H4 (cell line): ENCODE data around the gene PET100. TPM values are rescaled to one million over a fixed set of nuclear protein-coding genes. Genes with fewer than 3 reads are reported as not detected.
A peak's percentile ranks its signal among the peaks of the same experiment; 100 is the strongest.

Experiments
- DNase-seq: peaks from one replicate; pipeline ENCODE4 v3.0.0-alpha.2; 2015; ENCODE audit warnings: low spot score
- total RNA-seq: library from RNA; depleted of rRNA; stranded (reverse); fragments of >200 nt; shearing (Covaris generic); gene quantifications from 2 replicates; pipeline ENCODE4 v1.2.3, GENCODE V29; 2014; rRNA removed

PET100 gene
- total RNA-seq, result 65.7 and 67.1 TPM in 2 replicates

GRCh38 chr19:7629347-7630054, at the start of gene PET100, which contains the start of gene XAB2:
Gene PET100, plus strand, starts transcription at chr19:7629793. Its CDS starts 41 bp downstream, at chr19:7629834.
Gene XAB2, minus strand, starts transcription at chr19:7629545. Its CDS starts 18 bp downstream, at chr19:7629527.
- peak; percentile 99 for DNase-seq

GRCh38 chr19:7582446-7582845, 47.1 kb upstream of the PET100 start:
- no peak for DNase-seq

DNA sequence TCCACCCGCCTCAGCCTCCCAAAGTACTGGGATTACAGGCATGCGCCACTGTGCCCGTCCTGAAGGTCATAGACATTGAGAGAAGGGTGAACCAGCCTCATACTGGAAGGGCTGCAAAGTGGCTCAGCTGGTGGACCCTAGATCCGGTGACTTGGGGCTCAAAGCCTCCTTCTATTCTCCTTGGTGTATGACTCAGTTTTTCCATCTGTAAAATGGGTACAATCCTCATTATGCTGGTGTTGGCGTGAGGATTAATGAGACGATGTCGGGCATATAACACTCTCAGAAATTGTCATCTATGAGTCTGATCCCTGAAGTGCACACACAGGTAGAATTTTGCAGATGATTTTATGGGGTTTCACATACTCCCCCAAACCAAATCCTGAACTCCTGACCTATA, 39.8 kb upstream of the PET100 start:
- no peak for DNase-seq

DNA sequence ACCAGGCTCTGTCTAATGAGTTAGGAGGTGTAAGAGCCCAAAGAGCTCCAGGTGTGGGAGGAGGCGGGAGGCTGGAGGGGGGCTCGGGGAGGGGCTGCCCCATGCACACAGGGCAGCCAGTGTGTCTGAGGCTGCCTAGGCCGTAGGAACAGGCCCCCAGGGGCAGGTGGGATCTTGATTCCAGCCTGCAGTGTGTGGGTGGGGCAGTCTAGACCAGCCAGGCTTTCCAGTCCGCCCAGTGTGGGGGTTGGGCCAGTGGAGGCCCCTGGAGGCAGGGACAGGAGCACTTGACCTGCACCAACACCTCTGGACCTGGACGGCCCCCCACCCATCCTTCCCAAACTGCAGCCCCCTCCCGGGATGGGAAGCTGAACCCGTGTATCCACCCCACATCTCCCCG, 39.3 kb upstream of the PET100 start:
- DNase-seq, result no peak

DNA sequence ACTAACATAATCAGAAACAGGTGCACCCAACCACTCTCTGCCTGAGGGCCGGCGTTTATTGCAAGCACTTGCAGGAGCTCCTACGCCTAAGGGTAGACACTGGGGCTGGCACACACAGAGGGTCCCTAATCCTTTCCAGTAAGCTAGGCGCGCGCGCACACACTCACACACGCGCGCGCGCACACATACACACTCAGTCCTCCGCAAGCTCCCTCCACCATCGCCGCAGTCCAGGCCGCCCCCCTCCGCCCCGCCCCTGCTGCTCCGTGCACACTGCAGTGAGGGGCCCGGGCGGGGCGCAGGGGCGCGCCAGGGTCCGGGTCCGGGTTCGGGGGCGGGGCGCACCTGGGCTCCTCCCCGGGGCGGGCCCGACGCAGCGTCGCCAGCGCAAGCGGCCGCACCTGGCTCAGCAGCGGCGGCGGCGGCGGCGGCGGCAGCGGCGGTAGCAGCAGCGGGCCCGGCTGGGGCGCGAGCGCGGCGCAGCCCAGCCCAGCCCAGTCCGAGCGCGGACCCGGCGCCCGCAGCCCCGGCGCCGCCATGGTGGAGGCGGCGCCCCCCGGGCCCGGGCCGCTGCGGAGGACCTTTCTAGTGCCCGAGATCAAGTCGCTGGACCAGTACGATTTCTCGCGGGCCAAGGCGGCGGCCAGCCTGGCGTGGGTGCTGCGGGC, 34.0 kb upstream of the PET100 start, which contains the start of gene CAMSAP3:
TSS of gene CAMSAP3 (plus strand) at position 398 of the 668 bp plus-strand sequence. CDS start at position 538, 140 bp downstream.
- no peak for DNase-seq

- DNase-seq, result no peak
Observed at GRCh38 chr19:7596211-7596937, 33.2 kb upstream of the PET100 start.

- DNase-seq, result peak; percentile 6
Observed at GRCh38 chr19:7597689-7598088, 31.9 kb upstream of the PET100 start.

DNA sequence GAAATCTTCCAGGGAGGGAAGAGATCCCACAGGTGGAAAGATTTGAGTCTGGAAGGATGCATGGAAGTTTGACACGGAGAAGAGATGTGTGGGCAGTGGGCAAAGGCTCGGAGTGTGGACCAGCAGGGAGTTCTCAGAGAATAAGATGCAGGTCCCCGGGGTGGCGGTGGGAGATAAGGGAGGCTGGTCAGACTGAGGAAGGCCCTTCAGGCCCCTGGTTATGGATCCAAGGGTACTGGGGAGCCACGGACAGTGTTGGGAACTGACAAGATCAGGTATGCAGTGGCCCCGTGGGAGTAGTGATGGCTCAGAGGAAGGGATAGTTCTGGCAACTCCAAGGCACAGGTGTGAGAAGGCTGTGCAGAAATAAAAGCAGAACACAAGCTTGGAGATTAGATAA, 31.4 kb upstream of the PET100 start:
- DNase-seq, result no peak

- no peak for DNase-seq
Observed at GRCh38 chr19:7600721-7601120, 28.9 kb upstream of the PET100 start.

DNA sequence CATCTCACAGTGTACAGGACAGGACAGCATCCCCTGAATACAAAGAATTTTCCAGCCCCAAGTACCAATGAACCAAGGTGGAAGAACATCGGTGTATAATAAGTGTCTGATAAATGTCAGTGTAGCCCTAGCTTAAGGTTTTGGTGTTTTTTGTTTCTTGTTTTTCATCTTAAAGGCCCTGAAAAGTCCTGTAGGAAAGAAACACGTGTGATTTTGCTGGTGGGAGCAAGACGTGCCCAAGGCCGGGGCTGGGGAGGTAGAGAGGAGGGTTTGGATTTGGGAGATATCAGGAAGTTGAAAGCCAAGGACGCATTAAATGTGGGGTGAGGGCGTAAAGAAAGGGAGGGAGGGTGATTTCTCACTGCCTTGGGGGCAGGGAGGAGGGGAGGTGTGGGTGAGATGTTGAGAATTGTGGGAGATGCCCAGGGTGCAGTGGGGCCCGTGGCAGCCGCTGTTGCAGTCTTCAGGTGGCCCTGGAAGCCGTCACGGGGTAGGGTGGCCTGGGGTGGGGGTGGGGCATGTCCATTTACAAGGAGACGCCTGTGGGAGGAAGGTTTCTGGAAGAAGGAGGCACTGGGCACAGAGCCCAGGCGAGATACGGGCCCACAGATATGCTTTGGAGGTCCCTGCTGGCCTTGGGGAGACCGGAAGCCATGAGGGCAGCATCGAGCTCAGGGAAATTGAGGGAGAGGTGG, 27.2 kb upstream of the PET100 start:
- no peak for DNase-seq

DNA sequence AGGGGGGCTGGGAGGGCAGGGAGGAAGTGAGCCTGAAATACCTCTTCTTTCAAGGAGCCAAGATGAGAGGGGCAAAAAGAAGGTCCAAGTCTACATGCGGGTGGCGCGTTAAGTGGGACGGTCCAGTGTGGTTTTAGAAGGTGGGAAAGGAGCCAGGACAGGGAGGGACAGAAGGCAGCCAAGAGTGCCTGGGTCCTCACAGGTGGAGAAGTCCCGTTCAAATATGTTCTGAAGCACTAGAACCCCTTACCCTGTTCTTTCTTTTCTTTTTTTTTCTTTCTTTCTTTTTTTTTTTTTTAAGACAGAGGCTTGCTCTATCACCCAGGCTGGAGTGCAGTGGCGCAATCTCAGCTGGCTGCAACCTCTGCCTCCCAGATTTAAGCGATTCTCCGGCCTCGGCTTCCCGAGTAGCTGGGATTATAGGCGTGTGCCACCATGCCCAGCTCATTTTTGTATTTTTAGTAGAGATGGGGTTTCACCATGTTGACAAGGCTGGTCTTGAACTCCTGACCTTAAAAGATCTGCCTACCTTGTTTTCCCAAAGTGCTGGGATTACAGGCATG, 26.6 kb upstream of the PET100 start:
- no peak for DNase-seq

- DNase-seq, result no peak
Observed at GRCh38 chr19:7603919-7604318, 25.7 kb upstream of the PET100 start.

GRCh38 chr19:7605490-7606222, 23.9 kb upstream of the PET100 start:
- peak; percentile 46 for DNase-seq

DNA sequence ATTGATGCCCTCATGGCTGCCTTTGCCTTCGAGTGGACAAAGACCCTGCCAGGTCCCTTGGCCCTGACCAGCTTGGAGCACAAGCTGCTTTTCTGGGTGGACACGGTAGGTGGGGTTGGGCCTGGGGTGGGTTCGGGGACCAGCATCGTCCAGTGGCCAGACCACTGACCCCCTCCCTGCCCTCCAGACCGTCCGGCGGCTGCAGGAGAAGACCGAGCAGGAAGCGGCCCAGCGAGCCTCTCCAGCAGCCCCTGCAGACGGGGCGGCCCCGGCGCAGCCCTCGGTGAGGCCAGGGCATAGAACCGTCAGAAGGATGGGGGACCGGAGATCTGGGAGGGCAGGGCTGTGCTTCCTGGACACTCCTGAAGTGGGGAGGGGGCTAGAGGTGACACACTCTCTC, 23.3 kb upstream of the PET100 start:
- DNase-seq, result no peak

DNA sequence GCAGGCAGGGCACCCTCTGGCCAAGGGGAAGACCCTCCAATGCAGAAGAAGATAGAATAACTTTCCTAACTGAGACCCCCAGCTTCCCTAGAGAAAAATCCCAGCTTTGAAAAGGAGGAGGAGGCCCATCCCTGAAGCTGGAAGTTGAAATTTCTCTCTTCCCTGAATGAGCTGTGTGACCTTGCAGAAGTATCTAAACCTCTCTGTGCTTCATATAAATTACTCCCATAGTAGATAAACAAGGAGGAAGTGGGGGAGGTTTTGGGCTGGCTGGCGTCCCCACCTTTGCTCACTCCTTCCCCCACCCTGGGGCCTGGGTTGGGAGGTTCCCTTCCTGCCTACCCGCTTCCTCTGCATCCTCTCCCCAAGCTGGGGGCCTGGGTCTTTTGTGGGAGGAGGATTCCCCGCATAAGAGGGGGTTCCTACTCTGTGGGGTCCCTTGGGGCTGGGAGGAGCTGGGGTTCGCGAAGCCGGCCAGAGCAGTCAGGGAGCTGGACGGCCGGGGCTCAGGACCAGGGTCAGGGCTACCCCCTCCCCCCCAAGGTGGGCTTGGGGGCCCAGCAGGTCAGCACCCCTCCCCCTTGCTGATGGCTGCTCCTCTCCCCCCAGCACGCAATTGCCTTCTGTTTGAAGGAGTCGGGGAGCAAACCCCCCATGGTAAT, 22.2 kb upstream of the PET100 start:
- DNase-seq, result no peak

DNA sequence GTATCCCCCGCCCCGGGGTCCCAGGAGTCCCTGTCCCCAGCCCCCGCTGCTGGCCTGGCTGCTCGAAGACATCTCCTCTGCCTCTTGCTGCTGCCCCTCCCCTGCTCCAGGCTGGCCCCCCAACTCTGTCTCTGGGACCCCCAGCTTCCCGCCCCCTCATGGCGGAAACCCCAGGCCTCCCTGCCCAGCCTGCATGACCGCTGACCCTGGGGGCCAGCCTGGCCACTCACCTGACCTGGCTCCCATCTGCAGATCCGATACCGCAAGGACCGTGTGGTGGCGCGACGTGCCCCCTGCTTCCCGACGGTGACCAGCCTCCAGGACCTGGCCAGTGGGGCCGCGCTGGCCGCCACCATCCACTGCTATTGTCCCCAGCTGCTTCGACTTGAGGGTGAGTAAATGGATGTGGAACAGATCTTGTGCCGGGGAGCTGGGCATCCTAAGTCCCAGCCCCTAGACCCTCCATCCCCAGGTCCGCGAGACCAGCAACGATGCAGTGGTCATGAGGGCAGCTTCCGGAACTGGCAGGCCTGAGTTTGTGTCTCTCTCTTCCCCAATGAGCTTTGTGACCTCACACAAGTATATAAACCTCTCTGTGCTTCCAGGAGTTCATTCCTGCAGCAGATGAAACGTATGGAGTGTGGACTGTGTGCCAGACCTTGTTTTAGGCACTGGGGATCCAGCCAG, 21.6 kb upstream of the PET100 start:
- DNase-seq, result no peak

GRCh38 chr19:7610491-7611240, 18.9 kb upstream of the PET100 start:
- no peak for DNase-seq

DNA sequence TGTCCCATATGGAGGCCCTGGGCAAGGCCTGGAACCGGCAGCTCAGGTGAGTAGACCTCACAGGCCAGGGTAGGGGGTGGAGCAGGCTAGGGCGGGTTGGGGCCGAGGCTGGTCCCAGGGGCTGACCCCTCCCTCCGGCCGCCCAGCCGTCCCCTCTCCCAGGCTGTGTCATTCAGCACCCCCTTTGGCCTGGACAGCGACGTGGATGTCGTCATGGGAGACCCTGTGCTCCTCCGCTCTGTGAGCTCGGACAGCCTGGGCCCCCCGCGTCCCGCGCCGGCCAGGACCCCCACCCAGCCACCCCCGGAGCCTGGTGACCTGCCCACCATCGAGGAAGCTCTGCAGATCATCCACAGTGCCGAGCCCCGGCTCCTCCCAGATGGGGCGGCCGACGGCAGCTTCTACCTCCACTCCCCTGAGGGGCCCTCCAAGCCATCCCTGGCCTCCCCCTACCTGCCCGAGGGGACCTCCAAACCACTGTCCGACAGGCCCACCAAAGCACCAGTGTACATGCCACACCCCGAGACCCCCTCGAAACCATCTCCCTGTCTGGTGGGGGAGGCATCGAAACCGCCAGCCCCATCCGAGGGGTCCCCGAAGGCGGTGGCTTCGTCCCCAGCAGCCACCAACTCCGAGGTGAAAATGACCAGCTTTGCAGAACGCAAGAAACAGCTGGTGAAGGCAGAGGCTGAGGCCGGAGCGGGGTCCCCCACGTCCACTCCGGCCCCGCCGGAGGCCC, 17.9 kb upstream of the PET100 start:
- no peak for DNase-seq
